Subcutaneous adipose tissue (tissue), 4 donors: ENCODE measurements around the gene CDK5RAP3. TPM values are rescaled to one million over a fixed set of nuclear protein-coding genes. Genes with fewer than 3 reads are reported as not detected.

ENCODE experiments used
- CTCF ChIP-seq: fragments of 450-650 bp; IDR thresholded peaks from one replicate; pipeline ENCODE4 v1.5.1; 2016; ENCODE audit warnings: low read depth, mild to moderate bottlenecking, control low read depth, antibody characterized with exemption, moderate library complexity
- total RNA-seq, 4 donors: library from RNA; depleted of rRNA; stranded (reverse); fragments of >200 nt; gene quantifications; one replicate each; pipeline ENCODE4 v1.1.0, GENCODE V29; 2016

Gene CDK5RAP3
- total RNA-seq, 4 donors from 2014 or later: 77.8 to 148 (median 136) TPM

- TF ChIP-seq CTCF: no peak
Observed at GRCh38 chr17:47950448-47950847, 20.5 kb upstream of the CDK5RAP3 start.

DNA sequence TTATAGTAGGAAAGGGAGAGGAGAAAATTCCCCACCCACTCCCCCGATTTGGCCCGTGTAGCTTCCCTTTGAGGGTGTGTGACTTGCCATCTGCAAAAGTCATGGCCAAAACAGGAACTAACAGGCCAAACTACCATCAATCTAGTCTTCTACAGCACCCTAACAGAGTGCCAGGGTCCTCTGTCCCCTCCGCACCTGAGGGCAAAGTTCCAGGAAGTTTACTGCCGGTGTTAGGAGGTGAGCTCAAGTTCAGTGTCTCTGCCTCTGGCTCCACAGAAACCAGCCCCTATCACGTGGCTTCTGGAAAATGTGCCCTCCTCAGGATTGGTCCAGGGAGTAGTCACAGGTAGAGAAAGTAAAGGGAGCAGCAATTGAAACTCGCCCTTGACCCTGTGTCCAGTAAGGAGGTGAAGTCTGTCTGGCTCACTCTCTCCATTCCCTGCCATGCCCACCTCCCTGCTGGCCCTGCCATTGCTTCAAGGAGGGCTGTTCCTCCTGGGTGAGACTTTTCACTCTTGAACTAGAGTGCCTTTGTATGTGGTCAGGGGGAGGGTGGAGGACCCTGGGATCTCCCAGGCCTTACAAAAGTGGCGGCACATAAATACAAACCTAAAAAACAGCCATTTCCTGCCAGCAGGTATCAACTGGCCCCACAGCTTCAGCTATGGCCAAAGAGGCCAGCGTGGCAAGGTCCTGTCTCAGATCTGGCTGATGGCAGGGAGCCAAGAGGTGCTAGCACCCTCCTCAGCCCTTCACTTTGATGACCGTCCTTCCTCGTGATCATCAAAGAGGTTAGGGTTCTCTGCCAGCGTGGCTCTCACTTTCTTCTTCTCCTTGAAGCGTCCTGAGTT lies 18.5 kb upstream of the CDK5RAP3 start:
- TF ChIP-seq CTCF: no peak

- no peak for TF ChIP-seq CTCF
Observed at GRCh38 chr17:47953909-47954308, 17.0 kb upstream of the CDK5RAP3 start.

GRCh38 chr17:47955497-47956461 lies 15.1 kb upstream of the CDK5RAP3 start:
- no peak for TF ChIP-seq CTCF

DNA sequence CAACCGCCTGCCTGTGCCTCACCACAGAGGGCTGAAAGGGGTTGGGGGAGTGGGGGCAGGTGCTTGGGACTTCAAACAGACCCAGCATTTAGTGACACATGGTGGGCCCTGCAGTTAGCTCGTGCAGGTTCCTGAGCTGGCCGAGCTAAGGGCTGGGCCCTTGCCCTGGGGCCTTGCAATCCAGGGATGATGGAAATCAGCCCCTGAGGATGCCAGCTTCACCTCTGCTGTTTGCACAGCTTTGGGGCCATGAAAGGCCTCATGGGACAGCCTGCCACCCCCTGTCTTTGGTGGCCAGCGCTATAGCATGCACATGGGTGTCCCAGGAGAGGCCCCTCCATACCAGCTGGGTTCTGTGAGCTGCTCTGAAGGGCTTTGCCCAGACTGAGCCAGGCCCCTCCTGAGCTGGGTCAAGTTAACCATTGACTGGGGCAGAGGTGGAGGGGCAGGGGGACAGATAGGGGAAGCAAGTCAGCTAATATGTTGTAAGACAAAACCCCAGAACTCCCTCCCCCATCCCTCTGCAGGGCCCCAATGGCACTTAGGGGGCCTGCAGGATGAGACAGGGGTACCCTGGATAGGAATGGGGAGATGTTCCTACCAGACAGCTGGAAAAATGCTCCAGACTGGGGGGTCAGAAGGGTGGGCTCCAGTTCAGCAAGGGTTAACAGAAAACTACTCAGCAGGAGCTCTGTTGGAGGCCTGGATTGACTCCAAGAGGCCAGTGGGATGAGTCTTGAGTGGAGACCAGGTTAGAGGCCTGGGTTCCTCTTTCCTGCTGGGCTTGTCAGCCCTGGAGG lies 13.9 kb upstream of the CDK5RAP3 start:
- TF ChIP-seq CTCF: no peak

GRCh38 chr17:47957591-47958490 lies 13.1 kb upstream of the CDK5RAP3 start, which contains the start of gene PRR15L:
Gene PRR15L, minus strand, starts transcription at chr17:47957883. Its CDS starts 4,649 bp downstream, at chr17:47953234.
- TF ChIP-seq CTCF: no peak
